CD14-positive monocyte (primary cell): ENCODE measurements around the gene LSG1. TPM values are rescaled to one million over a fixed set of nuclear protein-coding genes. Genes with fewer than 3 reads are reported as not detected.

Experiments
- DNase-seq, 3 donors: peaks; one replicate each; pipeline ENCODE4 v3.0.0-alpha.2; 2011 to 2022
- H2AFZ ChIP-seq: 2 replicates; pipeline ENCODE4 v1.6.0; 2012; ENCODE audit warnings: mild to moderate bottlenecking, low read depth, low read length, inconsistent platforms; ENCODE audit not compliant: insufficient read depth, poor library complexity, severe bottlenecking
- H3K27ac ChIP-seq, 2 donors: 1 replicate in 1 of 2; 2 replicates in 1 of 2; pipeline ENCODE4 v1.5.1; 2012 to 2013; ENCODE audit warnings: low read length in 2 of 2, control low read depth in 1 of 2, inconsistent platforms in 1 of 2, low read depth in 1 of 2, mild to moderate bottlenecking in 1 of 2
- H3K27me3 ChIP-seq, 2 donors: one replicate each; pipeline versions ENCODE4 v1.6.0 to v1.6.1; 2011 to 2013; ENCODE audit warnings: low read length in 2 of 2; ENCODE audit not compliant: control insufficient read depth in 2 of 2, insufficient read depth in 2 of 2
- H3K36me3 ChIP-seq, 2 donors: replicated peaks in 1 of 2; 1 replicate in 1 of 2; 2 replicates in 1 of 2; pipeline versions ENCODE4 v1.5.1 to v1.6.1; 2012 to 2013; ENCODE audit warnings: low read length in 2 of 2, control low read depth in 1 of 2, inconsistent platforms in 1 of 2, mild to moderate bottlenecking in 1 of 2; ENCODE audit not compliant: insufficient read depth in 2 of 2, control insufficient read depth in 1 of 2
- H3K4me1 ChIP-seq, 2 donors: 1 replicate in 1 of 2; 2 replicates in 1 of 2; pipeline versions ENCODE4 v1.5.1 to v1.6.1; 2012 to 2013; ENCODE audit warnings: low read length in 2 of 2, control low read depth in 1 of 2, inconsistent platforms in 1 of 2, mild to moderate bottlenecking in 1 of 2, moderate library complexity in 1 of 2; ENCODE audit not compliant: insufficient read depth in 2 of 2, control insufficient read depth in 1 of 2
- H3K4me2 ChIP-seq: replicated peaks from 2 replicates; pipeline ENCODE3; 2012; ENCODE audit warnings: low read length, moderate library complexity, mild to moderate bottlenecking; ENCODE audit not compliant: poor library complexity, severe bottlenecking; ENCODE audit errors: extremely low read depth
- H3K4me3 ChIP-seq, 3 experiments: fragments of 200-600 bp in 1 of 3; sonication (generic) in 1 of 3; replicated peaks in 1 of 3; 1 replicate in 2 of 3; 2 replicates in 1 of 3; pipeline ENCODE4 v1.5.1; 2011 to 2013; ENCODE audit warnings: low read length in 3 of 3, mild to moderate bottlenecking in 3 of 3, control low read depth in 2 of 3, low read depth in 2 of 3, inconsistent platforms in 1 of 3, moderate library complexity in 1 of 3
- H3K79me2 ChIP-seq: 2 replicates; pipeline ENCODE4 v1.6.0; 2012; ENCODE audit warnings: mild to moderate bottlenecking, control low read depth, inconsistent platforms, low read length, moderate library complexity; ENCODE audit not compliant: insufficient read depth
- H3K9ac ChIP-seq: 2 replicates; pipeline ENCODE4 v1.6.0; 2017; ENCODE audit warnings: low read length, mild to moderate bottlenecking; ENCODE audit not compliant: insufficient read depth, poor library complexity, severe bottlenecking
- H3K9me3 ChIP-seq, 2 donors: replicated peaks in 1 of 2; 1 replicate in 1 of 2; 2 replicates in 1 of 2; pipeline versions ENCODE4 v1.5.1 to v1.6.1; 2012 to 2013; ENCODE audit warnings: low read length in 2 of 2, control low read depth in 1 of 2; ENCODE audit not compliant: control insufficient read depth in 1 of 2, insufficient read depth in 1 of 2
- H4K20me1 ChIP-seq: 2 replicates; pipeline ENCODE4 v1.6.0; 2012; ENCODE audit warnings: mild to moderate bottlenecking, low read length, control low read depth, moderate library complexity; ENCODE audit not compliant: insufficient read depth
- H3K27ac Mint-ChIP-seq, 7 donors: one replicate each; pipeline ENCODE4 v1.8.0; 2020; ENCODE audit warnings: mild to moderate bottlenecking in 7 of 7, mixed read lengths in 7 of 7, moderate library complexity in 6 of 7, inconsistent platforms in 2 of 7
- H3K27me3 Mint-ChIP-seq, 3 donors: one replicate each; pipeline ENCODE4 v1.8.0; 2021 to 2022; ENCODE audit warnings: low read depth in 3 of 3, mild to moderate bottlenecking in 3 of 3, mixed read lengths in 3 of 3, moderate library complexity in 3 of 3, inconsistent platforms in 1 of 3
- H3K36me3 Mint-ChIP-seq, 2 donors: one replicate each; pipeline ENCODE4 v1.8.0; 2020; ENCODE audit warnings: mixed read lengths in 2 of 2, inconsistent platforms in 1 of 2, mild to moderate bottlenecking in 1 of 2
- H3K4me1 Mint-ChIP-seq: one replicate; pipeline ENCODE4 v1.8.0; 2020; ENCODE audit warnings: mild to moderate bottlenecking, mixed read lengths
- H3K4me3 Mint-ChIP-seq, 2 donors: one replicate each; pipeline ENCODE4 v1.8.0; 2020; ENCODE audit warnings: mild to moderate bottlenecking in 2 of 2, mixed read lengths in 2 of 2, moderate library complexity in 1 of 2
- H3K9me3 Mint-ChIP-seq, 7 donors: one replicate each; pipeline ENCODE4 v1.8.0; 2020 to 2022; ENCODE audit warnings: mixed read lengths in 7 of 7, mild to moderate bottlenecking in 6 of 7, moderate library complexity in 6 of 7, inconsistent platforms in 2 of 7
- WGBS: methylation state at CpG from one replicate; pipeline ENCODE4 v1.1.5; 2013; ENCODE audit warnings: missing lambda C conversion rate; ENCODE audit not compliant: insufficient coverage; 5-methylcytosine and 5-hydroxymethylcytosine counted together
- intact Hi-C, 2 donors: fragments of 100-400 bp; cut with micrococcal nuclease; formaldehyde crosslinking; loops; one replicate each; pipeline versions ENCODE4 v1.15.0 to v1.15.1; 2023
- polyA plus RNA-seq, 3 donors: library from polyadenylated mRNA; depleted of rRNA in 1 of 3; unstranded in 2 of 3; stranded (reverse) in 1 of 3; fragments of 300-500 nt in 2 of 3; fragments of >200 nt in 1 of 3; fragmentation: Illumina TruSeq in 2 of 3; gene quantifications; 1 replicate in 2 of 3; 2 replicates in 1 of 3; pipeline ENCODE4 v1.2.3, GENCODE V29; 2012 to 2021
- TF ChIP-seq, protein P1 (sequence below): fragments of 200-600 bp; IDR thresholded peaks from one replicate; pipeline ENCODE4 v1.8.0; 2022; ENCODE audit warnings: antibody characterized with exemption, mild to moderate bottlenecking

Gene LSG1
- polyA plus RNA-seq, 3 donors: 6.7 to 30.9 (median 9.9) TPM

DNA sequence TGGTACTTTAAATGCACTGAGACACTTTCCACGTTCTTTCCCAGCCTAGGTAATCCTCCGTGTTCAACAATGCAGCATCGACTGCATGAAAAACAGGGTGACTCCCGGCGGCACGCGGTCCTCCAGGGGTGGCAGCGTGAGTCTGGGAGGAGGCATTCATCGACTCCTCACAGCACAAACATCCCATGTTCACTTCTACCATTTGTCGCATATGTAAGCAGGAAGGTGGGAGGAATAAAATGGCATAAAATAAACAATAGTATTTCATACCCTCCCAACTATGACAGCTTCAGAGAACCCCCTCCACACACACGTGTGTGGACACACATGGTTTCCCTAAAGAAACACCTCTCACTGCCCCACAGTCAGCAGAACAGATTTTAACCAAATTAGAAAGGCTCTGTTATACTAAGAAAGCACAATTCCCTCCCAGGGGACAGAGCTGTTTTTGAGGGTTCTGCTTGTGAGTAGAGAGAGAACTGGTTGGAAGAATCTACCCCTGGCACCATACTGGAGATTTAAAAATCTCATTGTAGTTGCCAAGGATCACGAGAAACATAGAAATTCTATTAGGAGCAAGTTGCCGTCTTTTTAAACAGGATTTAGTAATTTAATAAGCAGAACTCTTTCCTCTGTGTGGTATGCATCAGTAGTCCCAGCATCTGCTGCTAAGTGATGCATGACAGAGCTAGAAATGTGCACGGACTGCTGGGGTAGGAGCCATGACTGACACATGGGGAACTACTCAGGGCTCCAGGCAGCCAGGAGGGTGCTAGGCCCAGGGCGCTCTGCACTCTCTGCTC is 19.7 kb upstream of the LSG1 start:
- peaks cover 29% of the 10 kb centered on the region for H3K4me1 Mint-ChIP-seq
- Histone ChIP-seq H3K27me3 (no peaks in the 10 kb centered on the region), H3K4me2 (no peak overlapping the region), H3K4me1 (peaks cover 24 to 32% of the 10 kb centered on the region in 2 donors), H3K4me3 (no peak overlapping the region), H3K36me3 (no peaks in the 10 kb centered on the region), H3K79me2 (peaks cover 12% of the 10 kb centered on the region), H3K27ac (no peak overlapping the region), H3K9me3 (no peaks in the 10 kb centered on the region), H4K20me1 (peaks cover 24% of the 10 kb centered on the region), H3K9ac (no peak overlapping the region), H2AFZ (no peak overlapping the region)
- peaks cover 0 to 6% (median 4%) of the 10 kb centered on the region in 7 donors for H3K9me3 Mint-ChIP-seq
- peaks cover 0 to 10% of the 10 kb centered on the region in 2 donors for H3K36me3 Mint-ChIP-seq
- intact Hi-C loops: no loop called here
- TF ChIP-seq, protein P1, sequence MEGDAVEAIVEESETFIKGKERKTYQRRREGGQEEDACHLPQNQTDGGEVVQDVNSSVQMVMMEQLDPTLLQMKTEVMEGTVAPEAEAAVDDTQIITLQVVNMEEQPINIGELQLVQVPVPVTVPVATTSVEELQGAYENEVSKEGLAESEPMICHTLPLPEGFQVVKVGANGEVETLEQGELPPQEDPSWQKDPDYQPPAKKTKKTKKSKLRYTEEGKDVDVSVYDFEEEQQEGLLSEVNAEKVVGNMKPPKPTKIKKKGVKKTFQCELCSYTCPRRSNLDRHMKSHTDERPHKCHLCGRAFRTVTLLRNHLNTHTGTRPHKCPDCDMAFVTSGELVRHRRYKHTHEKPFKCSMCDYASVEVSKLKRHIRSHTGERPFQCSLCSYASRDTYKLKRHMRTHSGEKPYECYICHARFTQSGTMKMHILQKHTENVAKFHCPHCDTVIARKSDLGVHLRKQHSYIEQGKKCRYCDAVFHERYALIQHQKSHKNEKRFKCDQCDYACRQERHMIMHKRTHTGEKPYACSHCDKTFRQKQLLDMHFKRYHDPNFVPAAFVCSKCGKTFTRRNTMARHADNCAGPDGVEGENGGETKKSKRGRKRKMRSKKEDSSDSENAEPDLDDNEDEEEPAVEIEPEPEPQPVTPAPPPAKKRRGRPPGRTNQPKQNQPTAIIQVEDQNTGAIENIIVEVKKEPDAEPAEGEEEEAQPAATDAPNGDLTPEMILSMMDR: no peak
- 87% methylated on average over 6 of the region's 15 CpGs for WGBS
- H3K27me3 Mint-ChIP-seq: peaks cover 2 to 8% (median 4%) of the 10 kb centered on the region in 3 donors
- H3K4me3 Mint-ChIP-seq: no peak overlapping the region
- H3K27ac Mint-ChIP-seq: peak overlapping the region in 2 of 7 donors; percentile 28 to 43
- no peak for DNase-seq

DNA sequence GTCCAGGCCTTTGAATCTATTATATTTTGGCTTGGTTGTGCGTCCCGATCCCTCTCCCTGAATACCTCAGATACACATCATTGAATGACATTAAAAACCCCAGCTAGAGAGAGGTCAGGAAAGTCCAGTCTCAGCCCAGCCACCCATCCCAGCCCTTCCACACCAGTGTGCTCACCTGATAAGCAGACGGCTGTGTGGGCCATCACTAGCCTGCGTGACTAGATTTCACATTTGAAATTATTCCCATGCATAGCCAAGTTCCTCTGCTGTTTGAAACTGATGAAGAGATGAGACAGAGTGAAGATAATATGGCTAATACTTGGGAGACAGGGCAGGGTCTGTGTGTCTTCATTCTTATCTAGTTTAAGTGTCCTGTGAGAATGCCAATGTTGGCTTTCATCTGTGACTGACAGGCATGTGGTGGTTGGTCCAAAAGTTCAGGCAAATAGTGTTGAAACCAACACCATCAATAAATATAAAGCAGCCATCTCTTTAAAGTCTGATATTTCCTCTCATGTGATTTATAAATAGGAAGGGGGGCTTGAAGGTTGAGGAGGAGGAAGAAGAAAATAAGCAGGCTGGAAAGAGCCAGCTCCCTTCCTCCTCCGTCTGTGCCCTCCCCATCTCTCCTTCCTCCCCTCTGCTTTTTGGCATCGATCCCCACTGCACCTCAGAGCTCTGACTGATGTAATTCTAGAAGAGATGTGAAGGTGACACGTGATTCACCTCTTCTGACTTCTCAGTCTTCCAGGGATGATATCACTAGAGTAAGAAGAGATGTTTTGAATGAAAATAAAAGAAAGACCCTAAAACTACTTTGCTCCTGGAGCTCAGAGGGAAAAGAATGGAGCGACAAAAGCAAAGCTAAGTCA is 18.7 kb upstream of the LSG1 start:
- Histone ChIP-seq H3K4me1 (peaks cover 24 to 38% of the 10 kb centered on the region in 2 donors), H3K9me3 (no peaks in the 10 kb centered on the region), H2AFZ (no peak overlapping the region), H3K9ac (no peak overlapping the region), H3K27ac (no peak overlapping the region), H4K20me1 (peaks cover 32% of the 10 kb centered on the region), H3K36me3 (no peaks in the 10 kb centered on the region), H3K4me2 (no peak overlapping the region), H3K4me3 (no peak overlapping the region), H3K79me2 (peaks cover 20% of the 10 kb centered on the region), H3K27me3 (no peaks in the 10 kb centered on the region)
- WGBS: 100% methylated on average over 3 of the region's 8 CpGs
- peaks cover 0 to 10% of the 10 kb centered on the region in 2 donors for H3K36me3 Mint-ChIP-seq
- H3K27me3 Mint-ChIP-seq: peaks cover 2 to 5% (median 3%) of the 10 kb centered on the region in 3 donors
- no peak overlapping the region for H3K27ac Mint-ChIP-seq
- peaks cover 0 to 6% (median 4%) of the 10 kb centered on the region in 7 donors for H3K9me3 Mint-ChIP-seq
- intact Hi-C loops: no loop called here
- H3K4me1 Mint-ChIP-seq: peaks cover 33% of the 10 kb centered on the region
- TF ChIP-seq, protein P1: no peak
- no peak for DNase-seq
- H3K4me3 Mint-ChIP-seq: no peak overlapping the region
